Measurements from ENCODE around the gene FHIP1A.

The FHIP1A gene

GRCh38 chr4:151428346-151428745 is 19.4 kb downstream of the FHIP1A start:
- TF ChIP-seq CSDC2 (CRISPR knock-in tag; IDR thresholded peaks at IDR 0.05) = no peak
- TF ChIP-seq GLIS3 (CRISPR knock-in tag; IDR thresholded peaks at IDR 0.05) = no peak
- TF ChIP-seq, protein P1, sequence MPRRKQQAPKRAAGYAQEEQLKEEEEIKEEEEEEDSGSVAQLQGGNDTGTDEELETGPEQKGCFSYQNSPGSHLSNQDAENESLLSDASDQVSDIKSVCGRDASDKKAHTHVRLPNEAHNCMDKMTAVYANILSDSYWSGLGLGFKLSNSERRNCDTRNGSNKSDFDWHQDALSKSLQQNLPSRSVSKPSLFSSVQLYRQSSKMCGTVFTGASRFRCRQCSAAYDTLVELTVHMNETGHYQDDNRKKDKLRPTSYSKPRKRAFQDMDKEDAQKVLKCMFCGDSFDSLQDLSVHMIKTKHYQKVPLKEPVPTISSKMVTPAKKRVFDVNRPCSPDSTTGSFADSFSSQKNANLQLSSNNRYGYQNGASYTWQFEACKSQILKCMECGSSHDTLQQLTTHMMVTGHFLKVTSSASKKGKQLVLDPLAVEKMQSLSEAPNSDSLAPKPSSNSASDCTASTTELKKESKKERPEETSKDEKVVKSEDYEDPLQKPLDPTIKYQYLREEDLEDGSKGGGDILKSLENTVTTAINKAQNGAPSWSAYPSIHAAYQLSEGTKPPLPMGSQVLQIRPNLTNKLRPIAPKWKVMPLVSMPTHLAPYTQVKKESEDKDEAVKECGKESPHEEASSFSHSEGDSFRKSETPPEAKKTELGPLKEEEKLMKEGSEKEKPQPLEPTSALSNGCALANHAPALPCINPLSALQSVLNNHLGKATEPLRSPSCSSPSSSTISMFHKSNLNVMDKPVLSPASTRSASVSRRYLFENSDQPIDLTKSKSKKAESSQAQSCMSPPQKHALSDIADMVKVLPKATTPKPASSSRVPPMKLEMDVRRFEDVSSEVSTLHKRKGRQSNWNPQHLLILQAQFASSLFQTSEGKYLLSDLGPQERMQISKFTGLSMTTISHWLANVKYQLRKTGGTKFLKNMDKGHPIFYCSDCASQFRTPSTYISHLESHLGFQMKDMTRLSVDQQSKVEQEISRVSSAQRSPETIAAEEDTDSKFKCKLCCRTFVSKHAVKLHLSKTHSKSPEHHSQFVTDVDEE (CRISPR knock-in tag; IDR thresholded peaks at IDR 0.05) = no peak
- TF ChIP-seq ZNF70 (CRISPR knock-in tag; IDR thresholded peaks at IDR 0.05) = no peak
- TF ChIP-seq PATZ1 (CRISPR knock-in tag; IDR thresholded peaks at IDR 0.05; ENCODE audit: borderline replicate concordance) = no peak
- TF ChIP-seq SNAI2 (CRISPR knock-in tag; IDR thresholded peaks at IDR 0.05) = no peak
- no peak for TF ChIP-seq ISL1 (CRISPR knock-in tag; IDR thresholded peaks at IDR 0.05)
- TF ChIP-seq TOX (CRISPR knock-in tag; IDR thresholded peaks at IDR 0.05; ENCODE audit: borderline replicate concordance) = no peak
- TF ChIP-seq BACH2 (CRISPR knock-in tag; IDR thresholded peaks at IDR 0.05; ENCODE audit: borderline replicate concordance) = no peak
- no peak for TF ChIP-seq ZFP30 (CRISPR knock-in tag; IDR thresholded peaks at IDR 0.05)
- TF ChIP-seq RARB (CRISPR knock-in tag; IDR thresholded peaks at IDR 0.05) = no peak
- no peak for TF ChIP-seq CREB5 (CRISPR knock-in tag; IDR thresholded peaks at IDR 0.05; ENCODE audit: low read depth)
- no peak for TF ChIP-seq PPARA (CRISPR knock-in tag; IDR thresholded peaks at IDR 0.05; ENCODE audit: borderline replicate concordance)
- TF ChIP-seq ZFP3 (CRISPR knock-in tag; IDR thresholded peaks at IDR 0.05) = no peak
- TF ChIP-seq, protein P2, sequence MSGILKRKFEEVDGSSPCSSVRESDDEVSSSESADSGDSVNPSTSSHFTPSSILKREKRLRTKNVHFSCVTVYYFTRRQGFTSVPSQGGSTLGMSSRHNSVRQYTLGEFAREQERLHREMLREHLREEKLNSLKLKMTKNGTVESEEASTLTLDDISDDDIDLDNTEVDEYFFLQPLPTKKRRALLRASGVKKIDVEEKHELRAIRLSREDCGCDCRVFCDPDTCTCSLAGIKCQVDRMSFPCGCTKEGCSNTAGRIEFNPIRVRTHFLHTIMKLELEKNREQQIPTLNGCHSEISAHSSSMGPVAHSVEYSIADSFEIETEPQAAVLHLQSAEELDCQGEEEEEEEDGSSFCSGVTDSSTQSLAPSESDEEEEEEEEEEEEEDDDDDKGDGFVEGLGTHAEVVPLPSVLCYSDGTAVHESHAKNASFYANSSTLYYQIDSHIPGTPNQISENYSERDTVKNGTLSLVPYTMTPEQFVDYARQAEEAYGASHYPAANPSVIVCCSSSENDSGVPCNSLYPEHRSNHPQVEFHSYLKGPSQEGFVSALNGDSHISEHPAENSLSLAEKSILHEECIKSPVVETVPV (CRISPR knock-in tag; IDR thresholded peaks at IDR 0.05) = no peak
- TF ChIP-seq ESRRG (CRISPR knock-in tag; IDR thresholded peaks at IDR 0.05) = no peak
- TF ChIP-seq, protein P3, sequence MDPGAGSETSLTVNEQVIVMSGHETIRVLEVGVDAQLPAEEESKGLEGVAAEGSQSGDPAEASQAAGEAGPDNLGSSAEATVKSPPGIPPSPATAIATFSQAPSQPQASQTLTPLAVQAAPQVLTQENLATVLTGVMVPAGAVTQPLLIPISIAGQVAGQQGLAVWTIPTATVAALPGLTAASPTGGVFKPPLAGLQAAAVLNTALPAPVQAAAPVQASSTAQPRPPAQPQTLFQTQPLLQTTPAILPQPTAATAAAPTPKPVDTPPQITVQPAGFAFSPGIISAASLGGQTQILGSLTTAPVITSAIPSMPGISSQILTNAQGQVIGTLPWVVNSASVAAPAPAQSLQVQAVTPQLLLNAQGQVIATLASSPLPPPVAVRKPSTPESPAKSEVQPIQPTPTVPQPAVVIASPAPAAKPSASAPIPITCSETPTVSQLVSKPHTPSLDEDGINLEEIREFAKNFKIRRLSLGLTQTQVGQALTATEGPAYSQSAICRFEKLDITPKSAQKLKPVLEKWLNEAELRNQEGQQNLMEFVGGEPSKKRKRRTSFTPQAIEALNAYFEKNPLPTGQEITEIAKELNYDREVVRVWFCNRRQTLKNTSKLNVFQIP (CRISPR knock-in tag; IDR thresholded peaks at IDR 0.05; ENCODE audit: borderline replicate concordance, low read depth) = no peak
- no peak for TF ChIP-seq ARNTL (CRISPR knock-in tag; IDR thresholded peaks at IDR 0.05; ENCODE audit: borderline replicate concordance, low read depth)
- TF ChIP-seq ZNF8 (CRISPR knock-in tag; IDR thresholded peaks at IDR 0.05) = no peak
- no peak for TF ChIP-seq ZNF565 (CRISPR knock-in tag; conservative IDR thresholded peaks at IDR 0.05; ENCODE audit: low read depth)
- no peak for ATAC-seq

DNA sequence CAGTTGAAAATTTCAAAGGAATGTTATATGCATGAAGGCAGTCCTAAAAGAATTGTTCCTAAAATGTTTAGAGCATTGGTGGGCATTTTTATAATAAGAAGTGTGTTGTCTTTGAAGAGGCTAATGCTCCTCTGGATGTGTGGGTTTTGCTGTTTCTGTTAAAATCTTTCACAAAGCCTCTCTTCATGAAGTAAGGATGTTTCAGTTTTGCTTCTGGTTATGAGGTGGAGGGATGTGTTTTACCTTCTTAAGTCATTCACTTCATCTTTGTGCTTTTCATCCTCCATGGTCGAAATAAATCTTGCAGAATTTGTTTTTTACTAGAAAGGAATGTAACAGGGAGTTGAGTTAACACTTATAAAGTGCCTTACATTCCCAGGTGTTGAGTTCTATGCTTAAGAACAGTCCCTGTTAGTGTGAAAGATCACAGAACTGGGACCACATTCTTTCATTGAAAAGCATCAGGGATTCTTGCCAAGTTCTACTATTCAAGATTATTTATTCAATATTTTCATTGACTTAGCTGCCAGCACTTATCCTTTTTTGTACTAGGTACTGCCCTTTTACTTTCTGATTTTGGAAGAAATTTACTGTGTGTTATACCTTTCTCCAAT is 21.1 kb downstream of the FHIP1A start:
- TF ChIP-seq, protein P3 (CRISPR knock-in tag; IDR thresholded peaks at IDR 0.05; ENCODE audit: borderline replicate concordance, low read depth) = no peak
- no peak for TF ChIP-seq CSDC2 (CRISPR knock-in tag; IDR thresholded peaks at IDR 0.05)
- no peak for TF ChIP-seq PPARA (CRISPR knock-in tag; IDR thresholded peaks at IDR 0.05; ENCODE audit: borderline replicate concordance)
- TF ChIP-seq ZFP3 (CRISPR knock-in tag; IDR thresholded peaks at IDR 0.05) = no peak
- TF ChIP-seq, protein P2 (CRISPR knock-in tag; IDR thresholded peaks at IDR 0.05) = no peak
- no peak for TF ChIP-seq PATZ1 (CRISPR knock-in tag; IDR thresholded peaks at IDR 0.05; ENCODE audit: borderline replicate concordance)
- TF ChIP-seq ZNF8 (CRISPR knock-in tag; IDR thresholded peaks at IDR 0.05) = no peak
- peak; percentile 38 for ATAC-seq
